ENCODE data around the gene JMJD7. TPM values are rescaled to one million over a fixed set of nuclear protein-coding genes. Genes with fewer than 3 reads are reported as not detected.

JMJD7 gene
- total RNA-seq, 3 donors from 2014 or later = 7.8 to 20.8 (median 8.8) TPM

- Histone ChIP-seq H3K27me3 (no peaks in the 10 kb centered on the region), H3K27ac (no peak overlapping the region), H3K4me3 (no peak overlapping the region), H3K4me1 (no peaks in the 10 kb centered on the region), H3K36me3 (no peaks in the 10 kb centered on the region), H3K9me3 (no peaks in the 10 kb centered on the region)
- DNase-seq (ENCODE audit: low spot score in 2 of 2) = no peak
- no peak for TF ChIP-seq POLR2AphosphoS5 (IDR thresholded peaks at IDR 0.05)
- no peak for TF ChIP-seq POLR2A (IDR thresholded peaks at IDR 0.05)
- no peak for TF ChIP-seq CTCF (IDR thresholded peaks at IDR 0.05)
- intact Hi-C loops (cut with DNase I; ENCODE audit: low total_unique reads) = no loop called here
Measured at GRCh38 chr15:41855261-41855961, 27.5 kb downstream of the JMJD7 start.

- H3K9me3 ChIP-seq = no peaks in the 10 kb centered on the region
- H3K27me3 ChIP-seq = no peaks in the 10 kb centered on the region
- H3K27ac ChIP-seq = no peak overlapping the region
- TF ChIP-seq POLR2A (IDR thresholded peaks at IDR 0.05) = no peak
- no peak for TF ChIP-seq CTCF (IDR thresholded peaks at IDR 0.05)
- no peak for TF ChIP-seq POLR2AphosphoS5 (IDR thresholded peaks at IDR 0.05)
- no peak overlapping the region for H3K4me3 ChIP-seq
- H3K4me1 ChIP-seq = no peaks in the 10 kb centered on the region
- no peak for DNase-seq (ENCODE audit: low spot score in 2 of 2)
- H3K36me3 ChIP-seq = no peaks in the 10 kb centered on the region
- intact Hi-C loops (cut with DNase I; ENCODE audit: low total_unique reads) = no loop called here
Measured at GRCh38 chr15:41856262-41856661, 28.4 kb downstream of the JMJD7 start.

- Histone ChIP-seq H3K9me3 (no peaks in the 10 kb centered on the region), H3K27ac (no peak overlapping the region), H3K4me3 (no peak overlapping the region), H3K36me3 (no peaks in the 10 kb centered on the region), H3K27me3 (no peaks in the 10 kb centered on the region), H3K4me1 (no peaks in the 10 kb centered on the region)
- intact Hi-C loops (cut with DNase I; ENCODE audit: low total_unique reads) = no loop called here
- no peak for DNase-seq (ENCODE audit: low spot score in 2 of 2)
- TF ChIP-seq CTCF (IDR thresholded peaks at IDR 0.05) (no peak), POLR2AphosphoS5 (IDR thresholded peaks at IDR 0.05) (no peak), POLR2A (IDR thresholded peaks at IDR 0.05) (no peak)
Measured at GRCh38 chr15:41856716-41857115, 28.8 kb downstream of the JMJD7 start.

GRCh38 chr15:41857316-41857715 is 29.4 kb downstream of the JMJD7 start:
- Histone ChIP-seq H3K9me3 (no peaks in the 10 kb centered on the region), H3K4me3 (no peak overlapping the region), H3K4me1 (no peaks in the 10 kb centered on the region), H3K36me3 (no peaks in the 10 kb centered on the region), H3K27me3 (no peaks in the 10 kb centered on the region), H3K27ac (no peak overlapping the region)
- no peak for DNase-seq (ENCODE audit: low spot score in 2 of 2)
- intact Hi-C loops (cut with DNase I; ENCODE audit: low total_unique reads) = no loop called here
- no peak for TF ChIP-seq CTCF (IDR thresholded peaks at IDR 0.05)

GRCh38 chr15:41858756-41859155 is 30.9 kb downstream of the JMJD7 start:
- no peak for TF ChIP-seq POLR2A (IDR thresholded peaks at IDR 0.05)
- no peak for TF ChIP-seq POLR2AphosphoS5 (IDR thresholded peaks at IDR 0.05)
- no peak for TF ChIP-seq CTCF (IDR thresholded peaks at IDR 0.05)
- H3K27me3 ChIP-seq = no peaks in the 10 kb centered on the region
- no peaks in the 10 kb centered on the region for H3K4me1 ChIP-seq
- H3K27ac ChIP-seq = no peak overlapping the region
- no peak for DNase-seq (ENCODE audit: low spot score in 2 of 2)
- H3K36me3 ChIP-seq = no peaks in the 10 kb centered on the region
- no peak overlapping the region for H3K4me3 ChIP-seq
- intact Hi-C loops (cut with DNase I; ENCODE audit: low total_unique reads) = no loop called here
- no peaks in the 10 kb centered on the region for H3K9me3 ChIP-seq

All from breast epithelium (tissue), 4 donors.